ENCODE measurements around the gene PARP11.

- TF ChIP-seq POLR2AphosphoS5 (IDR thresholded peaks at IDR 0.05; ENCODE audit: borderline replicate concordance, low read depth, low read length) (no peak), EZH2 (IDR thresholded peaks at IDR 0.05) (no peak)
Measured at GRCh38 chr12:3863756-3864155, 9.4 kb downstream of the PARP11 start.
